GM12878 (cell line): ENCODE data around the gene EDARADD. TPM values are rescaled to one million over a fixed set of nuclear protein-coding genes. Genes with fewer than 3 reads are reported as not detected.

Experiments
- ATAC-seq: fragments of 200-7000 bp; cut with Tn5 transposase; 3 replicates; pipeline ENCODE4 v1.9.1; 2020; ENCODE audit warnings: mild to moderate bottlenecking, moderate library complexity
- BruUV-seq: library from RNA; stranded (reverse); fragments of 400-500 nt; replicated peaks from 2 replicates; lab custom pipeline; 2021; lab: Mats Ljungman, UMichigan
- CTCF ChIA-PET: fragments of 300-600 bp; sonication (Branson Sonifier 250); formaldehyde crosslinking; extraction: SDS; loops from one replicate; lab custom pipeline; 2021; ENCODE audit warnings: inconsistent platforms; lab: Yijun Ruan, JAX
- POLR2A ChIA-PET: fragments of 350-600 bp; formaldehyde crosslinking; extraction: SDS; loops from one replicate; lab custom pipeline; 2021; ENCODE audit warnings: inconsistent platforms; lab: Charles Lee
- RAD21 ChIA-PET: fragments of 300-600 bp; sonication (Branson Sonifier 250); formaldehyde crosslinking; loops from one replicate; lab custom pipeline; 2023; ENCODE audit warnings: antibody characterized with exemption; ENCODE audit not compliant: unreplicated experiment; lab: Charles Lee
- SMC1A ChIA-PET: fragments of 300-600 bp; sonication (Branson Sonifier 250); formaldehyde crosslinking; loops from one replicate; lab custom pipeline; 2023; ENCODE audit not compliant: unreplicated experiment, uncharacterized antibody; lab: Charles Lee
- DNase-seq: peaks from one replicate; pipeline ENCODE4 v3.0.0-alpha.2; 2011; ENCODE audit warnings: low read depth, low spot score
- FAIRE-seq: peaks from 3 replicates; lab custom pipeline; 2011; peaks lifted over from hg19 to GRCh38; lab: Jason Lieb, UNC
- H2AFZ ChIP-seq: 2 replicates; pipeline ENCODE4 v1.6.0; 2011; ENCODE audit warnings: low read depth, low read length, control low read depth; ENCODE audit not compliant: control insufficient read depth
- H3K27ac ChIP-seq: 2 replicates; pipeline ENCODE4 v1.5.1; 2011; ENCODE audit warnings: control low read depth; ENCODE audit not compliant: control insufficient read depth, insufficient read depth
- H3K27me3 ChIP-seq, 2 experiments: replicated peaks in 1 of 2; 2 replicates each; pipeline versions ENCODE4 v1.6.0 to v1.6.1; 2011; ENCODE audit warnings: low read length in 1 of 2; ENCODE audit not compliant: control insufficient read depth in 2 of 2, insufficient read depth in 2 of 2
- H3K36me3 ChIP-seq, 2 experiments: 2 replicates each; pipeline ENCODE4 v1.5.1; 2011; ENCODE audit warnings: low read length in 1 of 2; ENCODE audit not compliant: control insufficient read depth in 2 of 2, insufficient read depth in 2 of 2
- H3K4me1 ChIP-seq: 2 replicates; pipeline ENCODE4 v1.6.1; 2011; ENCODE audit warnings: mild to moderate bottlenecking, low read length, moderate library complexity, mixed read lengths; ENCODE audit not compliant: control insufficient read depth, insufficient read depth
- H3K4me2 ChIP-seq: 2 replicates; pipeline ENCODE4 v1.6.0; 2011; ENCODE audit warnings: control low read depth; ENCODE audit not compliant: control insufficient read depth, insufficient read depth
- H3K4me3 ChIP-seq: fragments of 200-600 bp; sonication (generic); 2 replicates; pipeline ENCODE4 v1.5.1; 2016
- H3K79me2 ChIP-seq: 2 replicates; pipeline ENCODE4 v1.6.0; 2011; ENCODE audit warnings: low read length; ENCODE audit not compliant: control insufficient read depth, insufficient read depth
- H3K9ac ChIP-seq: 2 replicates; pipeline ENCODE4 v1.8.0; 2011; ENCODE audit warnings: low read length, control low read depth, mixed read lengths; ENCODE audit not compliant: control insufficient read depth, insufficient read depth
- H3K9me3 ChIP-seq: replicated peaks from 3 replicates; pipeline ENCODE4 v1.5.1; 2011; ENCODE audit warnings: mild to moderate bottlenecking, low read length; ENCODE audit not compliant: control insufficient read depth, insufficient read depth
- H4K20me1 ChIP-seq: 2 replicates; pipeline ENCODE4 v1.6.0; 2011; ENCODE audit not compliant: control insufficient read depth, insufficient read depth
- BACH1 ChIP-seq: fragments of 450-650 bp; IDR thresholded peaks from 2 replicates; pipeline ENCODE4 v1.6.1; 2017; ENCODE audit warnings: mild to moderate bottlenecking, borderline replicate concordance
- BCL11A ChIP-seq: IDR thresholded peaks from 2 replicates; pipeline ENCODE4 v1.6.1; 2011; ENCODE audit warnings: low read depth, low read length
- CUX1 ChIP-seq: IDR thresholded peaks from 2 replicates; pipeline ENCODE4 v1.6.1; 2012; ENCODE audit warnings: improper control_type of control experiment, low read depth, low read length; ENCODE audit not compliant: insufficient replicate concordance
- NBN ChIP-seq: fragments of 450-650 bp; IDR thresholded peaks from 2 replicates; pipeline ENCODE4 v1.6.1; 2016
- NR2C1 ChIP-seq: fragments of 450-650 bp; IDR thresholded peaks from 2 replicates; pipeline ENCODE4 v1.6.1; 2017; ENCODE audit warnings: antibody characterized with exemption, mild to moderate bottlenecking, moderate library complexity
- RAD21 ChIP-seq: IDR thresholded peaks from 2 replicates; pipeline ENCODE4 v1.6.1; 2011; ENCODE audit warnings: mild to moderate bottlenecking, low read depth, low read length, moderate library complexity; ENCODE audit not compliant: insufficient read depth
- RUNX3 ChIP-seq: IDR thresholded peaks from 2 replicates; pipeline ENCODE4 v1.6.1; 2012; ENCODE audit warnings: low read length, inconsistent platforms
- SMARCA5 ChIP-seq: fragments of 450-650 bp; IDR thresholded peaks from 2 replicates; pipeline ENCODE4 v1.6.1; 2017; ENCODE audit warnings: mild to moderate bottlenecking
- SPI1 ChIP-seq: IDR thresholded peaks from 2 replicates; pipeline ENCODE4 v1.6.1; 2011; ENCODE audit warnings: low read depth, mild to moderate bottlenecking, low read length, moderate library complexity, borderline replicate concordance; ENCODE audit not compliant: insufficient read depth
- SUZ12 ChIP-seq: fragments of 200-600 bp; sonication (generic); IDR thresholded peaks from one replicate; pipeline ENCODE4 v1.6.1; 2018; ENCODE audit warnings: antibody characterized with exemption, mild to moderate bottlenecking; ENCODE audit not compliant: unreplicated experiment
- TAF1 ChIP-seq: IDR thresholded peaks from 2 replicates; pipeline ENCODE4 v1.6.1; 2011; ENCODE audit warnings: mild to moderate bottlenecking, low read depth, low read length, borderline replicate concordance
- WGBS: methylation state at CpG from one replicate; pipeline ENCODE4 v1.1.6; 2016; ENCODE audit warnings: low lambda C conversion rate; ENCODE audit not compliant: insufficient replicate concordance, insufficient coverage; ENCODE audit errors: missing lambda C conversion rate; 5-methylcytosine and 5-hydroxymethylcytosine counted together
- in situ Hi-C: fragments of 300-500 bp; cut with MboI; formaldehyde crosslinking; loops from 9 replicates; pipeline ENCODE4 v1.14.3; 2018; ENCODE audit warnings: mixed read lengths
- intact Hi-C: fragments of 100-400 bp; cut with micrococcal nuclease; formaldehyde crosslinking; loops from one replicate; pipeline ENCODE4 v1.14.2; 2022; ENCODE audit not compliant: unreplicated experiment
- polyA plus RNA-seq, 11 experiments: library from polyadenylated mRNA; depleted of rRNA in 4 of 11; unstranded in 6 of 11; stranded (reverse) in 5 of 11; fragments of >200 nt; fragmentation: Nextera tagmentation in 4 of 11; fragmentation: Illumina TruSeq in 1 of 11; extraction: Ambion mirVana in 4 of 11; extraction: Trizol in 1 of 11; gene quantifications; 1 replicate in 1 of 11; 2 replicates in 10 of 11; pipeline versions ENCODE4 v1.2.1 to v1.2.3, GENCODE V29; 2011 to 2016; ENCODE audit warnings: inconsistent platforms in 2 of 11, missing spikeins in 2 of 11, low read depth in 1 of 11
- total RNA-seq, 4 experiments: library from RNA; depleted of rRNA in 3 of 4; stranded (reverse); fragments of >200 nt in 3 of 4; fragmentation: Illumina TruSeq in 1 of 4; extraction: Trizol in 1 of 4; gene quantifications; 2 replicates each; pipeline versions ENCODE4 v1.2.1 to v1.2.3, GENCODE V29; 2013 to 2021

Gene EDARADD
- total and polyA plus RNA-seq, 10 of the 15 experiments (the other 5 are each of a cell fraction or from before 2014, with no cell fraction given): 0.58 to 6.1 (median 4.7) TPM

DNA sequence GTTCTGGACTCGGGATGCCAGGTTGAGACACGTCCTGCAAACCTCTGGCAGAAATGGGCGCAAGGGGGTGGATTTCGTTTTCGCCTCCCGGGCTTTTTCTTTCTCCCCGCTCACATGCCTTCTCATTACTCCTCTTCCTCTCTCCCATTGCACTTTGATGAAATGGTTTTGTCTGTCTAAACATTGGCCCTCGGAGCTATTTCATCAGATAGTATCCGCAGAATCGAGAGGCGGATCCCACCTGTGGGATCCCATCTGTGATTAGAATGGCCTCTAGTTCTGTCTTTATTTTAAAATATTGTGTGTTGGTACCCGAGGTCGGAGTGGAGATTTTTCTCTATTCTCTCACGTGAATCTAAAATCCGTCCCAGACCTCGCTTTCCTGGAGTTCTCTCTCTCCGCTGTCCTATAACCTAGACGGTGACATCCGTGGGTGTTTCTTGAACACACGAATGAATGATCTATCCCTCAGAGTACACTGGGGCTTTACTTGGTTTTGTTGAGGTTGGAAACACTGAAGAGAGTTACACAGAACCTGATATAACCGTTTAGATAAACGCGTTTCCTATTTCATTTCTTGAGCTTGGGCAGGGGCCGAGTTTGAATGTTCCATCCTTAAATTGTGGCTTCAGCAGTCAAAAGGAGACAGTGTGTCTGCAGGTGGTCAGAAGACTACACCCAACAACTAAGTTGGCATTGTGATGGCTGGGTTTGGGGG lies 2.0 kb downstream of the EDARADD start:
- DNase-seq (no peak), ATAC-seq (no peak), FAIRE-seq (no peak)
- Histone ChIP-seq H3K9me3 (no peaks in the 10 kb centered on the region), H3K4me3 (peak overlapping the region; percentile 57), H3K79me2 (no peaks in the 10 kb centered on the region), H3K9ac (no peak overlapping the region; the same call in 1 of the 2 replicates), H4K20me1 (no peaks in the 10 kb centered on the region), H3K36me3 (no peaks in the 10 kb centered on the region), H3K4me2 (peak overlapping the region; percentile 90), H2AFZ (peak overlapping the region; percentile 24; the same call in 1 of the 2 replicates), H3K27ac (no peak overlapping the region), H3K27me3 (peaks cover 0 to 5% of the 10 kb centered on the region in 2 experiments; a peak in 2 of 4 replicates), H3K4me1 (0 out of 2 replicates have a peak, but pooled peaks cover 2% of the 10 kb centered on the region)
- in situ Hi-C loops: no loop called here
- WGBS: 35% methylated on average over 24 of the region's 24 CpGs
- CTCF ChIA-PET: interaction anchor here (2.1 kb wide), 1 partner anchor 15 kb away, joined by 5 read pairs; no protein-coding TSS in a partner anchor
- TF ChIP-seq RUNX3: no peak
- TF ChIP-seq SUZ12: peak; percentile 43
- SMC1A ChIA-PET: interaction anchor here (0.8 to 2.5 kb wide), 3 partner anchors 14 to 247 kb away, joined by 3 to 7 read pairs (median 3); no protein-coding TSS in a partner anchor
- POLR2A ChIA-PET: interaction anchor here (1.0 kb wide), 1 partner anchor 115 kb away, joined by 3 read pairs; no protein-coding TSS in a partner anchor
- no TSS peak for BruUV-seq
- intact Hi-C loops: no loop called here
- RAD21 ChIA-PET: interaction anchor here (1.1 kb wide), 1 partner anchor 90 kb away, joined by 3 read pairs; no protein-coding TSS in a partner anchor

DNA sequence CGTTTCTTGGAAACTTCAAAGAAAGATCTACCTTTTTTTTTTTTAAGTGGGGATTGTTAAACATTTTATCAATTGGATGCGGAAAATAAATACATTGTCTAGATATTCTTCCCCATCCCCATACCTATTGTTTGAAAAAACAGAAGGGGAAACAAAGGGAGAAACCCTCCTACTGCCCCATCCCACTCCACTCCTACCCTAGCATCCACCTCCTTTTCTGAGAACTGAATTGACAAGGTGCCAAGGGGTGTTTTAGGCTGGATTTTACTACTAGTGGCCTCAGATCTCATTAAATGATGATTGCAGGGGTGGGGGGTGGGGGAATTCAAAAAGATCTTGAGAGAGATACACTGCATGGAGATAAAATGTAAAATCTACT lies 2.6 kb downstream of the EDARADD start:
- H3K9ac ChIP-seq: no peak overlapping the region
- no peaks in the 10 kb centered on the region for H3K79me2 ChIP-seq
- no peak overlapping the region for H3K4me3 ChIP-seq
- POLR2A ChIA-PET: interaction anchor here (0.5 kb wide), 1 partner anchor 14 kb away, joined by 6 read pairs; no protein-coding TSS in a partner anchor
- TF ChIP-seq NBN (no peak), NR2C1 (no peak), BACH1 (no peak), TAF1 (no peak), BCL11A (no peak), RAD21 (no peak), SPI1 (no peak), CUX1 (no peak), SMARCA5 (no peak)
- RAD21 ChIA-PET: interaction anchor here (1.1 kb wide), 1 partner anchor 89 kb away, joined by 3 read pairs; no protein-coding TSS in a partner anchor
- H4K20me1 ChIP-seq: no peaks in the 10 kb centered on the region
- H3K27me3 ChIP-seq: peaks cover 0 to 5% of the 10 kb centered on the region in 2 experiments; a peak in 2 of 4 replicates
- SMC1A ChIA-PET: interaction anchor here (0.8 to 1.1 kb wide), 3 partner anchors 8 to 25 kb away, joined by 3 read pairs; no protein-coding TSS in a partner anchor
- FAIRE-seq (no peak), DNase-seq (no peak), ATAC-seq (no peak)
- H3K4me2 ChIP-seq: no peak overlapping the region; the same call in 1 of the 2 replicates
- H3K36me3 ChIP-seq: no peaks in the 10 kb centered on the region
- H3K27ac ChIP-seq: no peak overlapping the region
- H3K9me3 ChIP-seq: no peaks in the 10 kb centered on the region
- CTCF ChIA-PET: interaction anchor here (2.1 kb wide), 1 partner anchor 14 kb away, joined by 5 read pairs; no protein-coding TSS in a partner anchor
- BruUV-seq: no TSS peak
- intact Hi-C loops (no loop called here), in situ Hi-C loops (no loop called here)
- no peak overlapping the region for H2AFZ ChIP-seq
- H3K4me1 ChIP-seq: 0 out of 2 replicates have a peak, but pooled peaks cover 2% of the 10 kb centered on the region
- WGBS: 90% methylated on average over 2 of the region's 2 CpGs
